Heart left ventricle (tissue), 16 donors: Measurements from ENCODE around the gene REM2. TPM values are rescaled to one million over a fixed set of nuclear protein-coding genes. Genes with fewer than 3 reads are reported as not detected.

Source experiments
- ATAC-seq, 4 donors: fragments of 200-7000 bp; cut with Tn5 transposase; one replicate each; pipeline ENCODE4 v1.9.1; 2020 to 2022; ENCODE audit warnings: moderate library complexity in 4 of 4, mild to moderate bottlenecking in 3 of 4, moderate number of reproducible peaks in 1 of 4
- DNase-seq, 5 donors: peaks; one replicate each; pipeline ENCODE4 v3.0.0-alpha.2; 2020
- H3K27ac ChIP-seq, 12 donors: fragments of 200-600 bp; sonication (generic) in 4 of 12; one replicate each; pipeline versions ENCODE4 v1.5.0 to v1.8.0; 2016 to 2022; ENCODE audit warnings: mild to moderate bottlenecking in 2 of 12
- H3K27me3 ChIP-seq, 9 donors: fragments of 200-600 bp; sonication (generic) in 2 of 9; one replicate each; pipeline versions ENCODE4 v1.5.1 to v1.8.0; 2016 to 2022; ENCODE audit warnings: mild to moderate bottlenecking in 3 of 9
- H3K36me3 ChIP-seq, 9 donors: fragments of 200-600 bp; sonication (generic) in 2 of 9; one replicate each; pipeline versions ENCODE4 v1.5.0 to v1.8.0; 2018 to 2022; ENCODE audit warnings: mild to moderate bottlenecking in 2 of 9
- H3K4me1 ChIP-seq, 12 donors: fragments of 200-600 bp; sonication (generic) in 4 of 12; one replicate each; pipeline versions ENCODE4 v1.5.0 to v1.8.0; 2016 to 2022; ENCODE audit warnings: mild to moderate bottlenecking in 3 of 12
- H3K4me3 ChIP-seq, 12 donors: fragments of 200-600 bp; sonication (generic) in 4 of 12; one replicate each; pipeline versions ENCODE4 v1.5.0 to v1.8.0; 2017 to 2022; ENCODE audit warnings: mild to moderate bottlenecking in 9 of 12, moderate library complexity in 4 of 12
- H3K9me3 ChIP-seq, 12 donors: fragments of 200-600 bp; sonication (generic) in 4 of 12; one replicate each; pipeline versions ENCODE4 v1.5.0 to v1.8.0; 2016 to 2022; ENCODE audit warnings: mild to moderate bottlenecking in 1 of 12
- CTCF ChIP-seq, 12 donors: fragments of 200-600 bp; sonication (generic) in 4 of 12; IDR thresholded peaks; one replicate each; pipeline versions ENCODE4 v1.5.0 to v1.8.0; 2018 to 2022; ENCODE audit warnings: antibody characterized with exemption in 12 of 12, mild to moderate bottlenecking in 5 of 12
- POLR2A ChIP-seq, 2 donors: fragments of 450-650 bp; IDR thresholded peaks; one replicate each; pipeline ENCODE4 v1.6.1; 2017; ENCODE audit warnings: antibody characterized with exemption in 2 of 2, mild to moderate bottlenecking in 2 of 2, moderate library complexity in 2 of 2
- WGBS, 4 donors: extraction: QIAGEN DNeasy Blood & Tissue Kit in 2 of 4; methylation state at CpG; one replicate each; pipeline versions ENCODE4 v1.1.5 to v1.1.7; 2013 to 2018; 5-methylcytosine and 5-hydroxymethylcytosine counted together
- intact Hi-C, 10 donors: fragments of 100-400 bp; cut with DNase I; formaldehyde crosslinking; loops; one replicate each; pipeline versions ENCODE4 v1.11.1 to v1.14.2; 2022
- polyA plus RNA-seq, 2 donors: library from polyadenylated mRNA; stranded (reverse); fragments of 200-250 nt; gene quantifications; one replicate each; pipeline ENCODE4 v1.2.3, GENCODE V29; 2013
- total RNA-seq, 9 donors: library from RNA; depleted of rRNA in 2 of 9; stranded (reverse); fragments of >200 nt in 2 of 9; fragmentation: NEBNext Ultra II Directional in 3 of 9; extraction: Animal tissue kit (Norgen Biotek cat#: 25700) in 3 of 9; gene quantifications; one replicate each; pipeline versions ENCODE4 v1.1.0 to v1.2.4, GENCODE V29; 2016 to 2023
- donor health status: ischemic (EF 13 %, LVEDD 7.1; RV severe dilation, severe dysfunction).
- donor health status: healthy with polysubstance abuse.
- donor health status: DM: no; HTN: yes; CAD: no.
- donor health status: DM: no; HTN: no; CAD: no.
- donor health status: ischemic (EF 25% LVEDD 6.9; RV normal size, moderate dysfunction).
- donor health status: ischemic (EF 25% LVEDD 5.7; RV mildly dilated, moderate dysfunction).
- donor health status: healthy.
- donor health status: DM: yes; HTN: yes; CAD: no.
- donor health status: ischemic (EF 35%, LVEDD 5.7; RV mildly dilated, moderate dysfunction).
- donor health status: nonischemic (EF 11% LVEDD 7.7; RV severe dilation, severe dysfunction).
- donor health status: DM: yes; HTN: yes; CAD: no.
- donor health status: PGD.
- donor health status: ischemic (EF 29% LVEDD 5.4; RV normal size, mild dysfunction).
- donor health status: nonischemic (EF 23%, LVEDD 6.1; RV moderate dilation, normal function).

REM2 gene
- total and polyA plus RNA-seq, 11 donors, result 0.06 to 0.21 TPM; not detected in 9

- Histone ChIP-seq H3K9me3 (no peaks in the 10 kb centered on the region), H3K36me3 (peaks cover 0 to 53% (median 21%) of the 10 kb centered on the region in 9 donors)
- peak in 1 of 5 donors; percentile 35 for DNase-seq
Measured at GRCh38 chr14:22915886-22916521, 33.0 kb downstream of the REM2 start.

GRCh38 chr14:22918804-22919600 is 36.0 kb downstream of the REM2 start, which contains the start of gene RBM23:
RBM23 (minus strand) TSS chr14:22919149.
- DNase-seq, result peak; percentile 100
- TF ChIP-seq CTCF (IDR thresholded peaks at IDR 0.05) (no peak), POLR2A (IDR thresholded peaks at IDR 0.05) (peak; percentile 72 to 83)
- ATAC-seq, result peak; percentile 92 to 96 (median 94)
- intact Hi-C loops, result loop anchor here in 4 of 10 donors (1.0 to 10.0 kb wide), 3 partner anchors 10 to 84 kb away; partner anchors contain the start of genes LRP10 (in 2 of the 4), PRMT5 (in 2 of the 4) and MMP14 (in 1 of the 4)
- peak within 1 kb of the TSS; percentile 87 to 100 (median 95) for H3K27ac ChIP-seq
- 0 to 1% (median 0%) methylated on average over 45 to 46 of the region's 46 CpGs for WGBS, 4 donors
- peaks cover 0 to 55% (median 24%) of the 10 kb centered on the region in 12 donors for H3K4me1 ChIP-seq
- no peaks in the 10 kb centered on the region for H3K9me3 ChIP-seq
- H3K36me3 ChIP-seq, result peaks cover 0 to 58% (median 43%) of the 10 kb centered on the region in 9 donors
- no peaks in the 10 kb centered on the region for H3K27me3 ChIP-seq
- H3K4me3 ChIP-seq, result peak within 1 kb of the TSS; percentile 55 to 94 (median 75)

More at GRCh38 chr14:22915886-22916521, 33.0 kb downstream of the REM2 start:
- intact Hi-C loops, result loop anchor here in 3 of 10 donors (5.0 to 10.0 kb wide), 2 partner anchors 44 to 81 kb away; partner anchors contain the start of genes LRP10 (in 2 of the 3) and MMP14 (in 1 of the 3)
- Histone ChIP-seq H3K4me1 (peaks cover 0 to 51% (median 24%) of the 10 kb centered on the region in 12 donors), H3K27ac (peak overlapping the region in 2 of 12 donors; percentile 19 to 98), H3K4me3 (no peak overlapping the region), H3K27me3 (no peaks in the 10 kb centered on the region)
- WGBS, 4 donors, result 78 to 88% (median 84%) methylated on average over 8 of the region's 8 CpGs
- no peak for TF ChIP-seq POLR2A (IDR thresholded peaks at IDR 0.05)
- no peak for TF ChIP-seq CTCF (IDR thresholded peaks at IDR 0.05)
- ATAC-seq, result no peak

- 8 to 13% (median 9%) methylated on average over 9 to 10 of the region's 10 CpGs for WGBS, 4 donors
- H3K27ac ChIP-seq, result peak overlapping the region; percentile 24 to 100 (median 92)
- intact Hi-C loops, result loop anchor here in 4 of 10 donors (1.0 to 10.0 kb wide), 3 partner anchors 10 to 85 kb away; partner anchors contain the start of genes LRP10 (in 2 of the 4), PRMT5 (in 2 of the 4) and MMP14 (in 1 of the 4)
- H3K9me3 ChIP-seq, result no peaks in the 10 kb centered on the region
- peaks cover 0 to 54% (median 24%) of the 10 kb centered on the region in 12 donors for H3K4me1 ChIP-seq
- TF ChIP-seq CTCF (IDR thresholded peaks at IDR 0.05), result no peak
- TF ChIP-seq POLR2A (IDR thresholded peaks at IDR 0.05), result no peak
- ATAC-seq (peak in 3 of 4 donors; percentile 0 to 8 (median 4)), DNase-seq (no peak)
- peak overlapping the region in 11 of 12 donors; percentile 14 to 94 (median 74) for H3K4me3 ChIP-seq
- H3K36me3 ChIP-seq, result peaks cover 0 to 61% (median 45%) of the 10 kb centered on the region in 9 donors
- no peaks in the 10 kb centered on the region for H3K27me3 ChIP-seq
Measured at GRCh38 chr14:22919601-22919921, 36.5 kb downstream of the REM2 start.
